ENCODE data around the gene ABCG2. TPM values are rescaled to one million over a fixed set of nuclear protein-coding genes. Genes with fewer than 3 reads are reported as not detected.

The ABCG2 gene
- total RNA-seq, 1 experiment from 2014 or later, result 0.44 TPM

GRCh38 chr4:88119943-88120342 is 38.5 kb downstream of the ABCG2 start (continued):
- no peak for TF ChIP-seq ZBTB33 (IDR thresholded peaks at IDR 0.05; ENCODE audit: extremely low read depth, insufficient replicate concordance, low read length)
- TF ChIP-seq FOSL1 (IDR thresholded peaks at IDR 0.05; ENCODE audit: low read depth), result no peak

DNA sequence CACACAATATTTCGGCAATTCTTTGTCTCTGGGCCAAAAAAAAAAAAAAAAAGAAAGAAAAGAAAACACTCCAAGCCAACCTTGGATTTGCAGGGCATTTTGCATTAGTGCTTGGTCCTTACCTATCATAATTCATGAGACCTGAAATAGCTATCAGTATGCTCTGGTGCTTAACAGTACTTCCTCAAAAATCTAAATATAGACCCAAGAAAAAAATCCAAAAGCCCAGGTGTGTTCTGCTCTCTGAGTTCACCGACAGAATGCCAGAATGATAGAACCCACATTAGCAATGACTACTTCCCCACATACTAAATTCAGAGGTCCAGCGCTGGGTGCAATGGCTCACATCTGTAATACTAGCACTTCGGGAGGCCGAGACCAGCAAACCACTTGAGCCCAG is 42.9 kb downstream of the ABCG2 start:
- ChIA-PET CTCF (interaction anchor here (0.7 kb wide), 1 partner anchor 82 kb away, joined by 3 read pairs; no protein-coding TSS in a partner anchor), RAD21 (ENCODE audit: low non-redundant PET in 1 of 2, low total read pairs in 2 of 2, uncharacterized antibody in 2 of 2, unreplicated experiment in 2 of 2) (no interaction called here), POLR2A (interaction anchor here (0.7 kb wide), 1 partner anchor 650 kb away, joined by 3 read pairs; no protein-coding TSS in a partner anchor)
- Histone ChIP-seq H4K20me1 (ENCODE audit: insufficient read depth) (no peaks in the 10 kb centered on the region), H3K9ac (ENCODE audit: low read length) (no peak overlapping the region), H2AFZ (ENCODE audit: low read depth, low read length, poor library complexity, severe bottlenecking) (no peak overlapping the region), H3K9me2 (ENCODE audit: insufficient read depth) (no peaks in the 10 kb centered on the region), H3K79me2 (ENCODE audit: insufficient read depth, low read length) (no peaks in the 10 kb centered on the region), H3K27ac (ENCODE audit: low read depth, low read length) (no peak overlapping the region), H3K9me3 (ENCODE audit: control insufficient read depth in 1 of 2, insufficient read depth in 1 of 2, low read depth in 1 of 2, low read length in 2 of 2) (peaks cover 7 to 8% of the 10 kb centered on the region in 2 experiments; a peak in 2 of 4 replicates), H3K4me1 (ENCODE audit: control insufficient read depth in 1 of 2, insufficient read depth in 2 of 2, low read length in 2 of 2) (no peaks in the 10 kb centered on the region), H3K27me3 (ENCODE audit: insufficient read depth, low read length) (no peaks in the 10 kb centered on the region), H3K4me2 (ENCODE audit: low read length) (no peak overlapping the region), H3K4me3 (replicated peaks in 1 of 2; ENCODE audit: low read depth in 1 of 2, low read length in 2 of 2) (no peak overlapping the region), H3K36me3 (ENCODE audit: control insufficient read depth in 1 of 2, insufficient read depth in 2 of 2, low read length in 2 of 2) (no peaks in the 10 kb centered on the region)
- TF ChIP-seq JUND (IDR thresholded peaks at IDR 0.05), result no peak
- no peak for TF ChIP-seq MAX (IDR thresholded peaks at IDR 0.05)
- TF ChIP-seq ZFX (IDR thresholded peaks at IDR 0.05), result no peak
- TF ChIP-seq ELF1 (IDR thresholded peaks at IDR 0.05; ENCODE audit: borderline replicate concordance, low read depth), result no peak
- no peak for TF ChIP-seq REST (IDR thresholded peaks at IDR 0.05; ENCODE audit: low read depth)
- no peak for TF ChIP-seq CEBPB (IDR thresholded peaks at IDR 0.05; ENCODE audit: low read depth)
- no peak for TF ChIP-seq FOSL1 (IDR thresholded peaks at IDR 0.05; ENCODE audit: low read depth)
- TF ChIP-seq POLR2AphosphoS5 (IDR thresholded peaks at IDR 0.05; ENCODE audit: low read depth, low read length), result no peak
- DNase-seq (ENCODE audit: low read depth, low spot score) (no peak), ATAC-seq (no peak)
- no TSS peak for BruUV-seq (replicated peaks)
- intact Hi-C loops (cut with micrococcal nuclease), result no loop called here
